GM20431 (cell line): ENCODE measurements around the gene SLC35E2B.
"Not testable (repeated sequence)": the region's sequence is repeated elsewhere in the genome, so short reads cannot be mapped to it uniquely, and the experiment has no call there.

Experiments used
- in situ Hi-C: fragments of 300-500 bp; cut with MseI, MboI; formaldehyde crosslinking; loops from one replicate; pipeline ENCODE4 v1.15.0; 2020; ENCODE audit warnings: low sequenced_read_pairs; ENCODE audit not compliant: unreplicated experiment

SLC35E2B gene

GRCh38 chr1:1692714-1693647 lies at the start of gene SLC35E2B:
Gene SLC35E2B, minus strand, starts transcription at chr1:1692795. Its CDS starts 16,096 bp downstream, at chr1:1676699.
- in situ Hi-C loops = not testable (repeated sequence)

GRCh38 chr1:1741013-1741412 lies 48.4 kb upstream of the SLC35E2B start:
- in situ Hi-C loops = not testable (repeated sequence)

DNA sequence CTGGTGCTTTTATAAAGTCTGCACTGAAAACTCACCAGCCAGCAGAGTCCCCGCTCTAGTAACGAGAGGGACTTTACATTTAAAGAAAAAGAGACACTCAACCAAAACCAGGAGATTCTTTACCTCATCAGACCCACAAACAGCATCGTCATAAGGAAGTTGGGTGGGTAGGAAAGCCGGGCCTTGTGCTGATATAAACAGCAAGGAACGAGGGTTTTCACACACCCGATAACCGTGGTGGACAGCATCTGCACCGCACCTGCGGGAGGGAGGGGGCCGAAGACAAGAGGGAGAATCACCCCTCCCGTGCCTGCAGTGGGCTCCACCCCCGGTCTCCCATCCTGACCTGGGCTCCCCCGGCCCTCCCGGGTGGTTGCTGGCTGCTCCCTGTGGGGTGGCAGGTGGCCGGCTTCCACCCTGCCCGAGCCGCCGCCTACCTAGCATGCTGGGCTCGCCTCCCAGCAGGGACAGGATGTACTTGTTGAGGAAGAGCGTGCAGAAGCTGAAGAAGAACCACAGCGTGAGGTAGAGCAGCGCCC lies 46.3 kb upstream of the SLC35E2B start:
- in situ Hi-C loops = not testable (repeated sequence)

DNA sequence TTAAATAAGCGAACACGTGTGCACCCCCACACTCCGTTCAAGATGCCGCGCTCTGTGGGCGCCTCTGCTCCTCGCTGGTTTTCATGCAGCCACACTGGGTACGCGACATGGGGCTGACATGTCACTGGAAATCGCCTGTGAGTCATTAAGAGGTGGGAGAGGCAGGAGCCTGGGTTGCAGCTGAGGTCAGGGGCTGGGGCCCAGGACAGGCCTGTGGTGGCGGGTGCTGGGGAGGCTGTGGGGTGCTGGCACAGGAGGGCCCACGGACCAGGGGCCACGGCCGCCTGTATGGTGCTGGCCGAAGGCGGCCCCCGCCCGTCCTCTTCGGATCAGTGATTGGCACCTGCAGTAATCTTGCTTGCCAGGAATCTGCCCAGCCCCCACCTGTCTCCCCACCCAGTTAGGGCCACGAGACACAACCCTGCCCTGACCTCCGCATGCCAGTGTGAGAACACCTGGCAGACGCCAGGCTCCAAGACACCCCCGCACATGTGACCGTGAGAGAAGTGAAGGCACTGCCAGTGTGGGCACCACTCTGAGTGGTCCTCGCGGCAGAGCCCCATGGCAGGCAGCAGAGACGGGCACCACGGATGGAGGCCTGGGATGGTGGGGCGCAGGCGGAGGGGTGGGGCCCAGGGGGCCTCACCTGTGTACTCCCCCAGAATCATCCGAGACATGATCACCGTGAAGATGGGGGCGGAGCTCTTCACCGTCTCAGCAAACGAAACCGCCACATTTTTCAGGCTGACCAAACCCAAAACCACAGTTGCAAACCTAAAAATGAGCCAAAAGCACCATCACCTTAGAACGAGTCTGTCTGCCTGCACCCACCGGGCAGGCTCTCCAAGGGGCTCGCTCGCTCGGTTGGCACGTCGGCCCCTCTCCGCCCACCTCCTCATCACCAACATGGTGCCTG lies 45.3 kb upstream of the SLC35E2B start:
- in situ Hi-C loops = not testable (repeated sequence)

DNA sequence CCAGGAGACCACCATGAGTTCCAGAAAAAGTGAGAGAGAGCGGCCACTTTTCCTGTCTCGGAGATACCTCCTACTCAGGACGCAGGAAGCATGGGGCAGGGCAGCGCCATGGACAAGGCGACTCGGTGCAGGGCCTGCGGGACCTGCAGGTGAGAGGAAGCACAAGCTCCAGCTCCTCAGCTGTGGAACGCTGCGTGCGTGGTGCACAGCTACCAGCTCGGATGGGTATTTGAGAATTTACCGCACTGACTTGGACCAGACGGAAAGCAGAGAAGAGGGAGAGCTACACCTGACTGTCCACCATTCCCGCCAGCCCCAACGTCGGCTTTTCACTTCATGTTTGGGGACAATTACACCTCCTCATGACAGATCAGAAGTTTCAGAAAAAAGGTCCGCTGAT lies 39.8 kb upstream of the SLC35E2B start:
- in situ Hi-C loops = no loop called here

GRCh38 chr1:1730870-1731269 lies 38.3 kb upstream of the SLC35E2B start:
- in situ Hi-C loops = no loop called here

DNA sequence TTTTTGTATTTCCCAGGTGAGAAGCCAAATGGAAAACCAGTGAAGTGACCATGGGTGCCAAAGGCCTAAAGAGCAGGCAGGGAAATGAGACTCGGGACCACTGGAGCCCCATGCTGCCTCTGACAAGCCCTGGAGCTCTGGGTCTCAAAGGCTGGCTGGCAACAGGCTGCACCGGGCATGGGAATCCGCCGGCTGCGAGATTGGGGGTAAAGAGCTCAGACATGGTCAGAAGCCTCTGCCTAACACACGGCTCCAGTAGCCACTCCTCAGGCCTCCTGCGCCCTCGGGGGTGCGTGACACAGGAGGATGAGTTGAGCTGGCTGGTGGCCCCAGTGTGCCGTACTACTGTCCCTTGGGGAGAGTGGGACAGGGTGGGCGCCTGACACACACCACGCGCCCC lies 37.6 kb upstream of the SLC35E2B start:
- in situ Hi-C loops = not testable (repeated sequence)

DNA sequence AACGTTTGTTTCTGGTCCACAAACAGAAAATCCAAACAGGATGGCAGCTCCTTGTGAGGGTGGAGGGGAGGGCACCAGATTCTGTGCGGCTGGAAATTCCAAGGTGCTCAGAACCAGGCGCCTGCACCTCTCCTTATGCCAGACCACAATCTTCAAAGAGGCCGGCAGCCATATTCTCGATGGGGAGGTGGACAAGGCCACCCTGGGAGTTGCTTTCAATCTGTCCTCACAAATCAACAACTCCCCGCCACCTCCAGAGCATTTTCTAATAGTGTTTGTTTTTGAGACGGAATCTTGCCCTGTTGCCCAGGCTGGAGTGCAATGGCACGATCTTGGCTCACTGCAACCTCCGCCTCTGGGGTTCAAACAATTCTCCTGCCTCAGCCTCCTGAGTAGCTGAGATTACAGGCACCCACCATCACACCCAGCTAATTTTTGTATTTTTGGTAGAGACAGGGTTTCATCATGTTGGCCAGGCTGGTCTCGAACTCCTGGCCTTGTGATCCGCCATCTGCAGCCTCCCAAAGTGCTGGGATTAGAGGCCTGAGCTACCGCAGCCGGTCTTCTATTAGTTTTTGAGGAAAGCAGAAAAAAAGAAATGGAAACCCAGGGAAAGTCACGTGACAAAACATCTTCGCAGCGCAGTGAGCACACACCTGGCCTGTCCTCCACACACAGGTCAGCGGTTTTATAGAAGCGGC lies 36.7 kb upstream of the SLC35E2B start:
- in situ Hi-C loops = not testable (repeated sequence)

DNA sequence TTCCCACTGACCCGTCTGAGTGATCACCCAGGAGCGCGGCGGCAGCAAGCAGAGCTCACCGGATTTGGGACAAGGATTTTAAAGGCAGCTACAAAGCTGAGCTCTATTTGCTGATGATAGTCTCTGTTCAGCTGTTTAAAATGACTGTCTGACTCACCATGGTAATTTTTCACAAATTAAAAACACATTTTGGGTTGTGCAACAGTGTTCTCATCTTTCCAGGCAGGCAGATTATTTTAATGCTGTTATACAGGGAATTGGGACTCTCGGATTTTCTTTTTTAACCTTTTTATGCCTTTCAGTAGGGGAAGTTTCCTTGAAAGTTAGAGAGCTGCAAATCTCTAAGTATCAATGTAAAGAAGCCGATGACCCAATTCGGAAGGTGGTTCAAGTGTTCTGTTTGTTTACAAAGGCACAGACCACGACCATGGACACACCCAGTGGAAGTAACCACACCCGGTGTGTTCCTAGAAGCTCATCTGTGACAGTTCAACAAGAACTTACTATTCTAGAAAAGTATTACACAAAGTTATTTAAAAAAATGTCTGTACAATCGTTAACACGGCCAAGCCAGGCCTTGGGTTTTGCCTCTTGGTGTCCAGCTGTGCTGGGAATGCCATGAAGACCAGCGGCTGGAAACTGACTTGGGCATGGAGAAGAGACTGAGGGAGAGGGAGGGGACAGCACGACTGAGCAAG lies 35.9 kb upstream of the SLC35E2B start:
- in situ Hi-C loops = not testable (repeated sequence)

- in situ Hi-C loops = not testable (repeated sequence)
Measured at GRCh38 chr1:1727131-1727651, 34.6 kb upstream of the SLC35E2B start.

- in situ Hi-C loops = not testable (repeated sequence)
Measured at GRCh38 chr1:1726088-1726487, 33.5 kb upstream of the SLC35E2B start.

GRCh38 chr1:1724035-1724864 lies 31.7 kb upstream of the SLC35E2B start, which contains the start of gene CDK11A:
Gene CDK11A, minus strand, starts transcription at chr1:1724357. Its CDS starts 1,539 bp downstream, at chr1:1722818.
- in situ Hi-C loops = not testable (repeated sequence)

DNA sequence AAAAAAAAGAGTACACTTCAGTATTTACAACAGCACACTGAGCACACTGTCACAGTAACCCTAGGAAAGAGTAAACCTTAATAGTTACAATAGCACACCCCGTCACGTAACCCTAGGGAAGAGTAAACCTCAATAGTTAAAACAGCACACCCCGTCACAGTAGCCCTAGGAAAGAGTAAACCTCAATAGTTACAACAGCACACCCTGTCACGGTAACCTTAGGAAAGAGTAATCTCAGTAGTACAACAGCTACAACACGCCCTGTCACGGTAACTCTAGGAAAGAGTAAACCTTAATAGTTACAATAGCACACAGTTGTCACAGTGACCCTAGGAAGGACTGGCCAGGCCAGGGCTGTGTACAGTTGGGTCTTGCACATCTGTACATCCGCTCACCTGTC lies 28.6 kb upstream of the SLC35E2B start:
- in situ Hi-C loops = no loop called here

DNA sequence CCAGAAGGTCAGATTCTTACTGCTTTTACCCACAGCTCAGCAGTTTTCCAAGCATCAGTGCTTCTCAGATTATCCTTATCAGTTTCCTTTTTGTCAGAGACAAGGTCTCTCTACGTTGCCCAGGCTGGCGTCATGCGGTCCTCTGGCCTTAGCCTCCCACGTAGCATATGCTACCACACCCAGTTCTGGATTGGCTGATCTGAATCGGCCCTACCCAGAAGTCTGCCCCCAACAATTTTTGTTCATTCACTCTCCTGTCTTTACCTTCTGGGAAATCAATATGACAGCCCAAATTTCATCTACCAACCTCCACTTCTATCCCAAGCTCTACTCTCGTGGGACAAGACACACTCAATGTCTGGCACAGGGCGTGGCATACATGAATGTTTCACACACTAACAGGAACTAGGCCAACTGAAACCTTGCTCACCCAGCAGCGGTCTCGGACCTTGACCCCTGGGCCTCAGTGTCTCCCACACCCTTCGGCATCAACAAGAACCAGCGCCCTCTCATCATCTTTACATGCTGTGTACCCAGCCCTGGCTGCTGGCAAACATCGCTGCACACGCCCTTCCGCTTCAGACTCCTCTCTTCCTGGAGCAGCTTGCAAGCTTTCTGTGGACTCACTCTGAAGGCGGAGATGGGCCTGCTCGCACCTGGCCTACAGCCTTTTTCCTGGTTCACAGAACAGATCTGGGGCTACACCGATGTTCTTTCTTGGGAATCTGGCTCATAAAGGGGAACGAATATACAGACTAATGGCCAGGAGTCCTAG lies 22.7 kb upstream of the SLC35E2B start:
- in situ Hi-C loops = not testable (repeated sequence)

- in situ Hi-C loops = not testable (repeated sequence)
Measured at GRCh38 chr1:1707897-1708296, 15.3 kb upstream of the SLC35E2B start.

- in situ Hi-C loops = not testable (repeated sequence)
Measured at GRCh38 chr1:1707241-1707640, 14.6 kb upstream of the SLC35E2B start.

- in situ Hi-C loops = not testable (repeated sequence)
Measured at GRCh38 chr1:1705623-1706022, 13.0 kb upstream of the SLC35E2B start.
